Thoracic aorta (tissue), 2 donors: ENCODE results near the gene USP46. TPM values are rescaled to one million over a fixed set of nuclear protein-coding genes. Genes with fewer than 3 reads are reported as not detected.

ENCODE experiments used
- ATAC-seq: fragments of 150-250 bp; one replicate; pipeline ENCODE4 v1.8.0; 2017; ENCODE audit warnings: low read depth; ENCODE audit not compliant: insufficient number of reproducible peaks, low FRiP score
- DNase-seq: peaks from one replicate; pipeline ENCODE4 v3.0.0-alpha.2; 2020; ENCODE audit warnings: low spot score
- H3K27ac ChIP-seq, 2 donors: fragments of 200-600 bp; sonication (generic); 1 replicate in 1 of 2; 2 replicates in 1 of 2; pipeline ENCODE4 v1.5.1; 2016; ENCODE audit warnings: mild to moderate bottlenecking in 2 of 2, moderate library complexity in 2 of 2
- H3K27me3 ChIP-seq: fragments of 200-600 bp; sonication (generic); replicated peaks from 2 replicates; pipeline ENCODE4 v1.6.0; 2016; ENCODE audit warnings: mild to moderate bottlenecking; ENCODE audit not compliant: insufficient read depth
- H3K36me3 ChIP-seq: fragments of 200-600 bp; sonication (generic); one replicate; pipeline ENCODE4 v1.5.1; 2016
- H3K4me1 ChIP-seq, 2 donors: fragments of 200-600 bp; sonication (generic); 1 replicate in 1 of 2; 2 replicates in 1 of 2; pipeline versions ENCODE4 v1.5.1 to v1.6.0; 2016; ENCODE audit warnings: low read depth in 2 of 2, mild to moderate bottlenecking in 1 of 2; ENCODE audit not compliant: control insufficient read depth in 1 of 2
- H3K4me3 ChIP-seq: fragments of 200-600 bp; sonication (generic); 2 replicates; pipeline ENCODE4 v1.5.1; 2016; ENCODE audit warnings: mild to moderate bottlenecking
- H3K9me3 ChIP-seq: fragments of 200-600 bp; sonication (generic); 2 replicates; pipeline ENCODE4 v1.5.1; 2016
- CTCF ChIP-seq: fragments of 200-600 bp; sonication (generic); IDR thresholded peaks from one replicate; pipeline ENCODE4 v1.5.1; 2019; ENCODE audit warnings: antibody characterized with exemption
- total RNA-seq, 2 donors: library from RNA; depleted of rRNA; stranded (reverse); fragments of >200 nt; gene quantifications; one replicate each; pipeline versions ENCODE4 v1.1.0 to v1.2.3, GENCODE V29; 2016

The USP46 gene
- total RNA-seq, 2 donors from 2014 or later: 12.2 to 15.5 TPM

- no peak for DNase-seq
- H3K27me3 ChIP-seq: no peaks in the 10 kb centered on the region
- no peaks in the 10 kb centered on the region for H3K4me1 ChIP-seq
- no peaks in the 10 kb centered on the region for H3K36me3 ChIP-seq
- no peaks in the 10 kb centered on the region for H3K9me3 ChIP-seq
- no peak for ATAC-seq
- TF ChIP-seq CTCF: no peak
- H3K27ac ChIP-seq: no peak overlapping the region
- no peak overlapping the region for H3K4me3 ChIP-seq
Measured at GRCh38 chr4:52579602-52580272, 79.4 kb downstream of the USP46 start.

- ATAC-seq: no peak
- no peak for DNase-seq
- Histone ChIP-seq H3K27ac (no peak overlapping the region), H3K4me1 (no peaks in the 10 kb centered on the region), H3K4me3 (no peak overlapping the region), H3K27me3 (no peaks in the 10 kb centered on the region), H3K9me3 (no peaks in the 10 kb centered on the region), H3K36me3 (no peaks in the 10 kb centered on the region)
- no peak for TF ChIP-seq CTCF
Measured at GRCh38 chr4:52578951-52579350, 80.2 kb downstream of the USP46 start.

DNA sequence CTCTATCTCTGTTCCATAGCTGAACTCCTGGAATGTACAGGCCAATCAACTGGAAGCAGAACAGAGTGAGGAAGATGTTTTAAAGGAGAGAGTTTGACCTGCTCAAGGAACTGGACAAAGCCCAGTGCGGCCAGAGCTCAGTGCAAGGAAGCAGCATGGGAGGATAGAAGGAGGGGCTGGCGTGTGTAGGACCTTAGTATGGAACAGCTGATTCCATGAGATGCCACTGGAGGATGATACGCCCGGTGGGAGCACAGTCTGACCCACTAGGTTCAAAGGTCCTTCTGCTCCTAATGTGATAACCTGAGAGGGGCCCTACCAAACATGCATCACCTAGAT, 81.5 kb downstream of the USP46 start:
- ATAC-seq: no peak
- no peak overlapping the region for H3K27ac ChIP-seq
- no peaks in the 10 kb centered on the region for H3K36me3 ChIP-seq
- H3K27me3 ChIP-seq: no peaks in the 10 kb centered on the region
- no peak overlapping the region for H3K4me3 ChIP-seq
- H3K4me1 ChIP-seq: no peaks in the 10 kb centered on the region
- DNase-seq: no peak
- H3K9me3 ChIP-seq: no peaks in the 10 kb centered on the region
- TF ChIP-seq CTCF: no peak

DNA sequence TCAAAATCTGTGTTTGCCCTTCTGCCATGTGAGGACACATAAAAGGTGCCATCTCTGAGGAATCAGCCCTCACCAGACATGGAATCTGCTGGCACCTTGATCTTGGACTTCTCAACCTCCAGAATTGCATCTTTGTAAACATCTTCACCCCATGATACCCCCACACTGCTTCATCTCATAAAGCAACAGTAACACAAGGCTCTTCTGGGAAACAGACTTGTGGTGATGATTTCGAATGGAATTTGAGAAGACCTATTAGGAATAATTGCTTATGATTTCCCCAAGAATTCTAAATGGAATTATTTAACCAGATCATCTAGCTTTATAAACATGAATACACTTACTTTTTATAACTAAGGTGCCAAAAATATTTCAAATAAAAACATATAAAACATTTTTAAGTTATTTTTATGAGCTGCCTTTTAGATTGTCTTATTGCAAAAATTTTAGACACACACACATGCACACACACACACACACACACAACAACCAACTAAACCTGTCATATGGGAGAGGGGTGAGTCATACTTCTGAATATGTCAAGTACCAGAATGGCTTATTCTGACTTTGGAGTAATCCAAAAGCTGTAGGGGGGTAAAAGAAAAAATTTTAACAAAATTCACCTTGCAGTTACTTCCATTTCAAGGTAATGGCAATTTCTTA, 82.0 kb downstream of the USP46 start:
- Histone ChIP-seq H3K9me3 (no peaks in the 10 kb centered on the region), H3K27ac (no peak overlapping the region), H3K27me3 (no peaks in the 10 kb centered on the region), H3K4me1 (no peaks in the 10 kb centered on the region), H3K36me3 (no peaks in the 10 kb centered on the region), H3K4me3 (no peak overlapping the region)
- no peak for ATAC-seq
- DNase-seq: no peak
- TF ChIP-seq CTCF: no peak

DNA sequence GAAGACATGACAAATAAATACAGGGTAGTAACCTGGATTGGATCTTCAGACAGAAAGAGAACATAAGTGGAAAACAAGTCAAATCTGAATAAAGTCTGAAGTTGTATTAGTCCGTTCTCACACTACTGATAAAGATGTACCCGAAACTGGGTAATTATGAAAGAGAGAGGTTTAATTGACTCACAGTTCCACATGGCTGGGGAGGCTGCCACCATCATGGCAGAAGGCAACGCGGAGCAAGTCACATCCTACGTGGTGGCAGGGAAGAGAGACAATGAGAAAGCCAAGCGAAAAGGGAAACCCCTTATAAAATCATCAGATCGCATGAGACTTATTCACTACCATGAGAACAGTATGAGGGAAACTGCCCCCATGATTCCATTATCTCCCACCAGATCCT, 82.8 kb downstream of the USP46 start:
- H3K9me3 ChIP-seq: no peaks in the 10 kb centered on the region
- no peak for DNase-seq
- TF ChIP-seq CTCF: no peak

More for the DNA sequence above, 82.8 kb downstream of the USP46 start:
- ATAC-seq: no peak
- H3K27me3 ChIP-seq: no peaks in the 10 kb centered on the region
- H3K27ac ChIP-seq: no peak overlapping the region
- no peak overlapping the region for H3K4me3 ChIP-seq
- no peaks in the 10 kb centered on the region for H3K4me1 ChIP-seq
- no peaks in the 10 kb centered on the region for H3K36me3 ChIP-seq
